Measurements from ENCODE around the gene NAT8L. TPM values are rescaled to one million over a fixed set of nuclear protein-coding genes. Genes with fewer than 3 reads are reported as not detected.
A peak's percentile ranks its signal among the peaks of the same experiment; 100 is the strongest.
"Not testable (repeated sequence)": the region's sequence is repeated elsewhere in the genome, so short reads cannot be mapped to it uniquely, and the experiment has no call there.

Gene NAT8L, protein sequence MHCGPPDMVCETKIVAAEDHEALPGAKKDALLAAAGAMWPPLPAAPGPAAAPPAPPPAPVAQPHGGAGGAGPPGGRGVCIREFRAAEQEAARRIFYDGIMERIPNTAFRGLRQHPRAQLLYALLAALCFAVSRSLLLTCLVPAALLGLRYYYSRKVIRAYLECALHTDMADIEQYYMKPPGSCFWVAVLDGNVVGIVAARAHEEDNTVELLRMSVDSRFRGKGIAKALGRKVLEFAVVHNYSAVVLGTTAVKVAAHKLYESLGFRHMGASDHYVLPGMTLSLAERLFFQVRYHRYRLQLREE
- total RNA-seq, result 10 to 100 TPM in 1 of 2 donors, 1 to 10 TPM in 1; 8.8 to 13.8 TPM
- polyA plus RNA-seq (ENCODE audit: insufficient read length in 2 of 2), result 10 to 100 TPM; 60.5 to 62.2 TPM
- long read RNA-seq, donor 1, full-length matches to known transcripts, result 10 of 10 reads
- long read RNA-seq, donor 1, partial matches to known transcripts, result 0 of 10 reads
- long read RNA-seq, donor 1, other reads (novel, unspliced or antisense), result 0 of 10 reads
- long read RNA-seq, donor 2, full-length matches to known transcripts, result 3 of 3 reads
- long read RNA-seq, donor 2, partial matches to known transcripts, result 0 of 3 reads
- long read RNA-seq, donor 2, other reads (novel, unspliced or antisense), result 0 of 3 reads
- long read RNA-seq, donor 3, full-length matches to known transcripts, result 3 of 3 reads
- long read RNA-seq, donor 3, partial matches to known transcripts, result 0 of 3 reads
- long read RNA-seq, donor 3, other reads (novel, unspliced or antisense), result 0 of 3 reads
- long read RNA-seq, donor 4, full-length matches to known transcripts, result 1 of 1 reads
- long read RNA-seq, donor 4, partial matches to known transcripts, result 0 of 1 reads
- long read RNA-seq, donor 4, other reads (novel, unspliced or antisense), result 0 of 1 reads

DNA sequence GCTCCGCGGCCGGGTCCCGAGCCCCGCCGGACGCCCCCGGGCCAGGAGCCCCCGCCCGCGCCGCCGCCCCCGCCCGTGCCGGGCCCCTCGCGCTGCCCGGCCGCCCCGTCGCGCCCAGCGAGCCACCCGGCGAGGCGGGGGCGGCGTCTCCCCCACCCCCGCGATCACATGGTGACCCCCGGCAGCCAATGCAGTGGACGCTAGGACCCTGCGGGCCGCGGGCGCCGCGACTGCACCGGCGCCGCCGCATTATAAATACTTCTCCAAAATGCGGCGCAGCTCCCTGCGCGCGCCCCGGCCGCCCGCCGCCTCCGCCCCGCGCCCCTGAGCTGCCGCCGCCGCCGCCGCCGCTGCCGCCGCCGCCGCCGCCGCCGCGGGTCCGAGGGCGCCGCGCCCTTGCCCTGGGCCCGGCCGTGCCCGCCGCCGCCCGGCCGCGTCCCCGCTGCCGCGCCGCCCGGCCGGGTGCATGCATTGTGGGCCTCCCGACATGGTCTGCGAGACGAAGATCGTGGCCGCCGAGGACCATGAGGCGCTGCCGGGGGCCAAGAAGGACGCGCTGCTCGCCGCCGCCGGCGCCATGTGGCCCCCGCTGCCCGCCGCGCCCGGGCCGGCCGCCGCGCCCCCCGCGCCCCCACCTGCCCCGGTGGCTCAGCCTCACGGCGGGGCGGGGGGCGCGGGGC, at the start of gene NAT8L:
NAT8L (plus strand) TSS at position 282 of the 680 bp plus-strand sequence; CDS start at position 467, 185 bp downstream.
- peak within 1 kb of the TSS; percentile 75 for H3K27ac ChIP-seq (ENCODE audit: low read depth, low read length)
- H3K27me3 ChIP-seq (ENCODE audit: control insufficient read depth, insufficient read depth, low read length), result peaks cover 2% of the 10 kb centered on the region
- peak in 5 of 6 donors; percentile 63 to 93 (median 77) for DNase-seq (ENCODE audit: low read depth in 4 of 6, low spot score in 6 of 6)
- H3K4me3 ChIP-seq (ENCODE audit: low read depth, low read length), result peak within 1 kb of the TSS; percentile 63
- H3K4me1 ChIP-seq (ENCODE audit: control insufficient read depth, insufficient read depth, low read length), result peaks cover 47% of the 10 kb centered on the region
- peaks cover 36% of the 10 kb centered on the region for H3K36me3 ChIP-seq (ENCODE audit: control insufficient read depth, insufficient read depth, low read length)
- under 1% methylated on average over 119 of the region's 119 CpGs for WGBS (ENCODE audit: insufficient coverage)
- H3K9me3 ChIP-seq (ENCODE audit: control insufficient read depth, insufficient read depth, low read length), result no peaks in the 10 kb centered on the region

DNA sequence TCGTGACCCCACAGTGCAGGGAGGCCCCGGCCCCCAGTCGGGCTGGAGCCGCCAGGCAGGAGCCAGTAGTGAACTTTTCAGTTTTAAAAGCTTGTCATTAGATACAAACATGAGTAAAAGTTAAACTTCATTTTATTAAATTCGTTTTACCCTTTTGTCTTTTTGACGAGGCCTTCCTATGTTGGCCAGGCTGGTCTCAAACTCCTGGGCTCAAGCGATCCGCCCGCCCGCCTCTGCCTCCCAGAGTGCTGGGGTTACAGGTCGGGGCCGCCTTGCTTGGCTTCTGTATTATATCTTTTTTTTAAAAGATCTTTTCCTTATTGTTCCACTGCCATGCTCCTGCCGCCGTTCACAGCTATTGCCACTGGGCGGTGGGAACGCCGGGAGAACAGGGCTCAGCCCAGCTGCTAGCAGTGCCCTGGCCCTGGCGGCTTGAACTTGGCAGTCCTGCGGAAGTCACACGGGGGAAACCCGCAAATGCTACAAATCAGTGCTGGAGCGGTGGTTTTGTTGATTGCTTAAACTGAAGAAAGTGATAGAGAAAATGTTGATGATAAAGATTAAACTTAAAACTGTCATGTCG, 49.4 kb upstream of the NAT8L start:
- Histone ChIP-seq H3K4me3 (ENCODE audit: low read depth, low read length) (peak overlapping the region; percentile 90), H3K9me3 (ENCODE audit: control insufficient read depth, insufficient read depth, low read length) (no peaks in the 10 kb centered on the region), H3K27ac (ENCODE audit: low read depth, low read length) (peak overlapping the region; percentile 92), H3K4me1 (ENCODE audit: control insufficient read depth, insufficient read depth, low read length) (peaks cover 22% of the 10 kb centered on the region), H3K27me3 (ENCODE audit: control insufficient read depth, insufficient read depth, low read length) (no peaks in the 10 kb centered on the region), H3K36me3 (ENCODE audit: control insufficient read depth, insufficient read depth, low read length) (peaks cover 8% of the 10 kb centered on the region)
- WGBS (ENCODE audit: insufficient coverage), result 2% methylated on average over 19 of the region's 23 CpGs
- DNase-seq (ENCODE audit: low read depth in 4 of 6, low spot score in 6 of 6), result peak in 3 of 6 donors; percentile 13 to 69 (median 65)

DNA sequence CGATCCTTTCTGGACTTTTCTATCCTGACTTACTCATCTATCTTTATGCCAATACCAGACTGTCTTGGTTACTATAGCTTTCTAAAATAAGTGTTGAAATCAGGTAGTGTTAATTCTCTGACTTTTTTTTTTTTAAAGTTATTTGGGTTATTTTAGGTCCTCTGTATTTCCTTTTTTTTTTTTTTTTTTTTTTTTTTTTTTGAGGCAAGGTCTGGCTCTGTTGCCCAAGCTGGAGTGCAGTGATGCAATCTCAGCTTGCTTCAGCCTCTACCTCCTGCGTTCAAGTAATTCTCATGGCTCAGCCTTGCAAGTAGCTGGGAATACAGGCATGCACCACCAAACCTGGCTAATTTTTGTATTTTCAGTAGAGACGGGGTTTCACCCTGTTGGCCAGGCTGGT, 47.5 kb upstream of the NAT8L start:
- peaks cover 22% of the 10 kb centered on the region for H3K4me1 ChIP-seq (ENCODE audit: control insufficient read depth, insufficient read depth, low read length)
- H3K9me3 ChIP-seq (ENCODE audit: control insufficient read depth, insufficient read depth, low read length), result no peaks in the 10 kb centered on the region
- no peak overlapping the region for H3K27ac ChIP-seq (ENCODE audit: low read depth, low read length)
- DNase-seq (ENCODE audit: low read depth in 4 of 6, low spot score in 6 of 6), result no peak
- H3K27me3 ChIP-seq (ENCODE audit: control insufficient read depth, insufficient read depth, low read length), result no peaks in the 10 kb centered on the region
- H3K36me3 ChIP-seq (ENCODE audit: control insufficient read depth, insufficient read depth, low read length), result peaks cover 4% of the 10 kb centered on the region
- H3K4me3 ChIP-seq (ENCODE audit: low read depth, low read length), result no peak overlapping the region
- 80% methylated on average over 1 of the region's 3 CpGs for WGBS (ENCODE audit: insufficient coverage)

DNA sequence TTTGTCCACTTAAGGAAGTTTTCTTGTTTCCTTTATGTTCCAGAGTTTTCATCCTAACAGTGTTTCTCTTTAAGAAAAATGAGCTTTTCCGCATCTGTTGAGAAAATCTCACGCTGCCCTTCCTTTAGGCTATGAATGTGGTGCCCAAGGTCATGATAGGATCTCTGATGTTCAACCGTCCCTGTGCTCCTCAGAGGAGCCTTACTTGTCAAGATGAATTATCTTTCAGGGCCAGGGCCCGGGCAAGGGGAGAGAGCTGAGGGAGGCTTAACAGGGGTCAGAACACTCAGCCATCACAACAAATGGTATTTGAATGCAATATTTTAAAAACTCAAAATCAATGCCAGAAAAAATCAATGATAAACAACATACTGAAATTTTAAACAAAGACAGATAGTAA, 44.1 kb upstream of the NAT8L start:
- H3K36me3 ChIP-seq (ENCODE audit: control insufficient read depth, insufficient read depth, low read length), result peaks cover 11% of the 10 kb centered on the region
- H3K27me3 ChIP-seq (ENCODE audit: control insufficient read depth, insufficient read depth, low read length), result no peaks in the 10 kb centered on the region
- H3K9me3 ChIP-seq (ENCODE audit: control insufficient read depth, insufficient read depth, low read length), result no peaks in the 10 kb centered on the region
- DNase-seq (ENCODE audit: low read depth in 4 of 6, low spot score in 6 of 6), result no peak
- H3K4me3 ChIP-seq (ENCODE audit: low read depth, low read length), result no peak overlapping the region
- H3K27ac ChIP-seq (ENCODE audit: low read depth, low read length), result no peak overlapping the region
- 94% methylated on average over 2 of the region's 4 CpGs for WGBS (ENCODE audit: insufficient coverage)
- H3K4me1 ChIP-seq (ENCODE audit: control insufficient read depth, insufficient read depth, low read length), result peaks cover 5% of the 10 kb centered on the region

DNA sequence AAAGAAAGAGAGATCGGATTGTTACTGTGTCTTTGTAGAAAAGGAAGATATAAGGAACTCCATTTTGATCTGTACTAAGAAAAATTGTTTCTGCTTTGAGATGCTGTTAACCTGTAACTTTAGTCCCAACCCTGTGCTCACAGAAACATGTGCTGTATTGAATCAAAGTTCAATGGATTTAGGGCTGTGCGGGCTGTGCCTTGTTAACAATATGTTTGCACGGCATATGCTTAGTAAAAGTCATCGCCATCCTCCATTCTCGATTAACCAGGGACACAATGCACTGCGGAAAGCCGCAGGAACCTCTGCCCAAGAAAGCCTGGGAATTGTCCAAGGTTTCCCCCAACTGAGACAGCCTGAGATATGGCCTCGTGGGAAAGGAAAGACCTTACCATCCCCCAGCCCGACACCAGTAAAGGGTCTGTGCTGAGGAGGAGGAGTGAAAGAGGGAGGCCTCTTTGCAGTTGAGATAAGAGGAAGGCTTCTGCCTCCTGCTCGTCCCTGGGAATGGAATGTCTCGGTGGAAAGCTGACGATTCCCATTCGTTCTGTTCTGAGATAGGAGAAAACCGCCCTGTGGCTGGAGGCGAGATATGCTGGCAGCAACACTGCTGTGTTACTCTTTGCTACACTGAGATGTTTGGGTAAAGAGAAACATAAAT, 37.6 kb upstream of the NAT8L start:
- not testable (repeated sequence) for H3K9me3 ChIP-seq (ENCODE audit: control insufficient read depth, insufficient read depth, low read length); H3K27me3 ChIP-seq (ENCODE audit: control insufficient read depth, insufficient read depth, low read length); H3K27ac ChIP-seq (ENCODE audit: low read depth, low read length); H3K4me1 ChIP-seq (ENCODE audit: control insufficient read depth, insufficient read depth, low read length); DNase-seq (ENCODE audit: low read depth in 4 of 6, low spot score in 6 of 6); H3K4me3 ChIP-seq (ENCODE audit: low read depth, low read length); H3K36me3 ChIP-seq (ENCODE audit: control insufficient read depth, insufficient read depth, low read length)
- 14% methylated on average over 7 of the region's 15 CpGs for WGBS (ENCODE audit: insufficient coverage)

DNA sequence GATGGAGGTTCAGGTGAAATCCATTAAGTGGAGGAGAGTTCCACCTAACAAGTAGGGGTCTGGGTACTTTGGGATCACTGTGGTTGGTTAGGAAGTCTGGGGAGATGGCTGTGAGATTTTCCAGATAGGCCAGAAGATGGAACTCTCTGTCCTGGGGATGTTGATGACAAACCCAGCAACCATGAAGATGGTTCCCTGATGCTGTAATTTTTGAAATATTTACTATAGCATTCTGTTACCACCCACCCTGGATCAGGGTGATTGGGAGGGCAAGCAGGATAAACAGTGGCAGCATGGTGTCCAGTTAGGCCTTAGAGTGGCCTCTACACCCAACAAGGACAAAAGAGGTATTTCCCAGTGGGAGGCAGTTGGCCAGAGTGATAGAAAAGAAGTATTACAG, 34.4 kb upstream of the NAT8L start:
- H3K4me3 ChIP-seq (ENCODE audit: low read depth, low read length), result no peak overlapping the region
- no peak overlapping the region for H3K27ac ChIP-seq (ENCODE audit: low read depth, low read length)
- H3K36me3 ChIP-seq (ENCODE audit: control insufficient read depth, insufficient read depth, low read length), result no peaks in the 10 kb centered on the region
- DNase-seq (ENCODE audit: low read depth in 4 of 6, low spot score in 6 of 6), result no peak
- H3K9me3 ChIP-seq (ENCODE audit: control insufficient read depth, insufficient read depth, low read length), result peaks cover 1% of the 10 kb centered on the region
- H3K4me1 ChIP-seq (ENCODE audit: control insufficient read depth, insufficient read depth, low read length), result no peaks in the 10 kb centered on the region
- H3K27me3 ChIP-seq (ENCODE audit: control insufficient read depth, insufficient read depth, low read length), result no peaks in the 10 kb centered on the region

DNA sequence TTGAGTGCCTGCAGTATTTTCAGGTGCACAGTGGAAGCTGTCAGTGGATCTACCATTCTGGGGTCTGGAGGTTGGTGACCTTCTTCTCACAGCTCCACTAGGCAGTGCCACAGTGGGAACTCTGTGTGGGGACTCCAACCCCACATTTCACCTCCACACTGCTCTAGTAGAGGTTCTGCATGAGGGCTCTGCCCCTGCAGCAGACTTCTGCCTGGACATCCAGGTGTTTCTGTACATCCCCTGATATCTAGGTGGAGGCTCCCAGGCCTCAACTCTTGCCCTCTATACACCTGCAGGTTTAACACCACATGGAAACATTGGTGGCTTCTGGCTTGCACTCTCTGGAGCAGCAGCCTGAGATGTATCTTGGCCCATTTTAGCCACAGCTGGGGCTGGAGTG, 33.3 kb upstream of the NAT8L start:
- H3K4me3 ChIP-seq (ENCODE audit: low read depth, low read length), result no peak overlapping the region
- no peaks in the 10 kb centered on the region for H3K4me1 ChIP-seq (ENCODE audit: control insufficient read depth, insufficient read depth, low read length)
- H3K9me3 ChIP-seq (ENCODE audit: control insufficient read depth, insufficient read depth, low read length), result peaks cover 1% of the 10 kb centered on the region
- no peak overlapping the region for H3K27ac ChIP-seq (ENCODE audit: low read depth, low read length)
- no peak for DNase-seq (ENCODE audit: low read depth in 4 of 6, low spot score in 6 of 6)
- H3K27me3 ChIP-seq (ENCODE audit: control insufficient read depth, insufficient read depth, low read length), result no peaks in the 10 kb centered on the region
- no peaks in the 10 kb centered on the region for H3K36me3 ChIP-seq (ENCODE audit: control insufficient read depth, insufficient read depth, low read length)

DNA sequence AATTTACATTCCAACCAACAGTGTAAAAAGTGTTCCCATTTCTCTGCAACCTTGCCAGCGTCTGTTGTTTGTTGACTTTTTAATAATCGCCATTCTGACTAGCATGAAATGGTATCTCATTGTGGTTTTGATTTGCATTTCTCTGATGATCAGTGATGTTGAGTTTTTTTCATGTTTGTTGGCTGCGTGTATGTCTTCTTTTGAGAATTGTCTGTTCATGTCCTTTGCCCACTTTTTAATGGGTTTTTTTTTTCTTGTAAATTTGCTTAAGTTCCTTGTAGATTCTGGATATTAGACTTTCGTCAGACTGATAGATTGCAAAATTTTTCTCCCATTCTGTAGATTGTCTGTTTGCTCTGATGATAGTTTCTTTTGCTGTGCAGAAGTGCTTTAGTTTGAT, 32.0 kb upstream of the NAT8L start:
- not testable (repeated sequence) for H3K4me1 ChIP-seq (ENCODE audit: control insufficient read depth, insufficient read depth, low read length); H3K36me3 ChIP-seq (ENCODE audit: control insufficient read depth, insufficient read depth, low read length); H3K27ac ChIP-seq (ENCODE audit: low read depth, low read length); DNase-seq (ENCODE audit: low read depth in 4 of 6, low spot score in 6 of 6); H3K4me3 ChIP-seq (ENCODE audit: low read depth, low read length); H3K9me3 ChIP-seq (ENCODE audit: control insufficient read depth, insufficient read depth, low read length); H3K27me3 ChIP-seq (ENCODE audit: control insufficient read depth, insufficient read depth, low read length)
- WGBS (ENCODE audit: insufficient coverage), result 94% methylated on average over 2 of the region's 4 CpGs

DNA sequence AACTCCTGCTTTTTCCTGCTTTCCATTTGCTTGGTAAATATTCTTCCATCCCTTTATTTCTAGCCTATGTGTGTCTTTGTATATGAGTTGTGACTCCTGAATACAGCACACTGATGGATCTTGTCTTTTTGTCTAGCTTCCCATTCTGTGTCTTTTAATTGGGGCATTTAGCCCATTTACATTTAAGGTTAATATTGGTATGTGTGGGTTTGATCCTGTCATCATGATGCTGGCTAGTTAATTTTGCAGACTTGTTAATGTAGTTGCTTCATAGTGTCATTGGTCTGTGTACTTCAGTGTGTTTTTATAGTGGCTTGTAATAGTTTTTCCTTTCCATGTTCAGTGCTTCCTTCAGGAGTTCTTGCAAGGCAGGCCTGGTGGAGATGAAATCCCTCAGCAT, 28.0 kb upstream of the NAT8L start:
- H3K27ac ChIP-seq (ENCODE audit: low read depth, low read length); H3K36me3 ChIP-seq (ENCODE audit: control insufficient read depth, insufficient read depth, low read length); H3K27me3 ChIP-seq (ENCODE audit: control insufficient read depth, insufficient read depth, low read length); H3K9me3 ChIP-seq (ENCODE audit: control insufficient read depth, insufficient read depth, low read length); DNase-seq (ENCODE audit: low read depth in 4 of 6, low spot score in 6 of 6); H3K4me3 ChIP-seq (ENCODE audit: low read depth, low read length); H3K4me1 ChIP-seq (ENCODE audit: control insufficient read depth, insufficient read depth, low read length): not testable (repeated sequence)

Data from spinal cord (tissue), 10 donors.